ENCODE data around the gene GNL1. TPM values are rescaled to one million over a fixed set of nuclear protein-coding genes. Genes with fewer than 3 reads are reported as not detected.
"Not testable (repeated sequence)": the region's sequence is repeated elsewhere in the genome, so short reads cannot be mapped to it uniquely, and the experiment has no call there.

GNL1 gene
- total and polyA plus RNA-seq, 8 donors = 32.3 to 86.6 (median 42.0) TPM

DNA sequence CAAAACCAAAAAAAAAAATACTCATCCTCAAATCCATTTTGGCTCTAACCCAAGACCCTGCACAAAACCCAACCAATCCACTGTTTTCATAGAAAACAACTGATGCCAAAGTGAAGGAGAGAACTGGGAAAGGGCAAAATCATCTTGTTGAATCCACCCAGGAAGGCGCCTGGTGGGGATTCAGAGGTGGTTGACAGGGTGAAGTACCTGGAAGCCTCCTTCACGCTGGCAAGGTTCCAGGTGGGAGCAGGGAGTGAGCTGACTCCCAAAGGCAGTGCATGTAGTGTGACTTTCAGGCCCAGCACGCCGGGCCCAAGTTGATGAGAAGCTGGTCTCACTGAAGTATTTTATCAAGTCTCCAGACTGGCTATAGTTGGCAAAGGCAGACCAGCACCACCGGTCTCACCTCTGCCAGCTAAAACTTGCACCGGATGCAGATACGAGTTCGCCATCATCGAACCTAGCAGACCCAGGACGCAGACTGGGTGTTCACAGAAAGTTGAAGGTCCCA is 44.2 kb upstream of the GNL1 start:
- TF ChIP-seq, protein P1, sequence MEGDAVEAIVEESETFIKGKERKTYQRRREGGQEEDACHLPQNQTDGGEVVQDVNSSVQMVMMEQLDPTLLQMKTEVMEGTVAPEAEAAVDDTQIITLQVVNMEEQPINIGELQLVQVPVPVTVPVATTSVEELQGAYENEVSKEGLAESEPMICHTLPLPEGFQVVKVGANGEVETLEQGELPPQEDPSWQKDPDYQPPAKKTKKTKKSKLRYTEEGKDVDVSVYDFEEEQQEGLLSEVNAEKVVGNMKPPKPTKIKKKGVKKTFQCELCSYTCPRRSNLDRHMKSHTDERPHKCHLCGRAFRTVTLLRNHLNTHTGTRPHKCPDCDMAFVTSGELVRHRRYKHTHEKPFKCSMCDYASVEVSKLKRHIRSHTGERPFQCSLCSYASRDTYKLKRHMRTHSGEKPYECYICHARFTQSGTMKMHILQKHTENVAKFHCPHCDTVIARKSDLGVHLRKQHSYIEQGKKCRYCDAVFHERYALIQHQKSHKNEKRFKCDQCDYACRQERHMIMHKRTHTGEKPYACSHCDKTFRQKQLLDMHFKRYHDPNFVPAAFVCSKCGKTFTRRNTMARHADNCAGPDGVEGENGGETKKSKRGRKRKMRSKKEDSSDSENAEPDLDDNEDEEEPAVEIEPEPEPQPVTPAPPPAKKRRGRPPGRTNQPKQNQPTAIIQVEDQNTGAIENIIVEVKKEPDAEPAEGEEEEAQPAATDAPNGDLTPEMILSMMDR (IDR thresholded peaks at IDR 0.05) = no peak
- intact Hi-C loops (cut with DNase I) = no loop called here
- no peak for FAIRE-seq
- Histone ChIP-seq H3K4me3 (no peak overlapping the region), H3K36me3 (peaks cover 33 to 51% (median 46%) of the 10 kb centered on the region in 3 donors), H3K27me3 (no peaks in the 10 kb centered on the region), H3K9me3 (no peaks in the 10 kb centered on the region), H3K27ac (no peak overlapping the region), H3K4me1 (no peaks in the 10 kb centered on the region)
- no peak for ATAC-seq
- 77 to 78% methylated on average over 10 of the region's 10 CpGs for WGBS, 2 donors
- DNase-seq = peak in 3 of 6 donors; percentile 69 to 81 (median 69)

DNA sequence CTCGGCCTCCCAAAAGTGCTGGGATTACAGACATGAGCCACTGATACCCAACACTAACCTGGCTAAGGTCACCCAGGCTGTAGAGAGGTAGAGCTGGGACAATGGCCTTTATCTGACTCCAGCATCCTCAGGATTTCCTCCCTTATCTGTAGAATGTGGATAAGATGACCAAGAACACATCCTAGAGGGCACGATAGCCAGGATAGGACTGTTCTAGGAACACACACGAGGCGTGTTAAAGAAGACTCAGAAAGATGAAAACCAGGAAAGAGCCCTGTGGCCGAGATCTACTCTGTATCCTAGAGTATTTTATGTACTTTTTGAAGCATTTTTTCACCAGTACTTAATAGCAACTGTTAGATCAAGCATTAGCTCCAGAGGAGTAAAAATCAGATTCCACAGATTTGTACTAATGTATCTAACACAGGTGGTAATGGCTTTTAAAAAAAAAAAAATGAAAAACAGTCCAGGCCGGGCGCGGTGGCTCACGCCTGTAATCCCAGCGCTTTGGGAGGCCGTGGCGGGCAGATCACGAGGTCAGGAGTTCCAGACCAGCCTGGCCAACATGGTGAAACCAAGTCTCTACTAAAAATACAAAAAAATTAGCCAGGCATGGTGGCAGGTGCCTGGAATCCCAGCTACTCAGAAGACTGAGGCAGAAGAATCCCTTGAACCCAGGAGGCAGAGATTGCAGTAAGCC is 43.5 kb upstream of the GNL1 start:
- TF ChIP-seq, protein P1 (IDR thresholded peaks at IDR 0.05) = no peak
- H3K27ac ChIP-seq = no peak overlapping the region
- no peak overlapping the region for H3K4me3 ChIP-seq
- DNase-seq = no peak
- no peaks in the 10 kb centered on the region for H3K9me3 ChIP-seq
- FAIRE-seq = no peak
- intact Hi-C loops (cut with DNase I) = no loop called here
- H3K27me3 ChIP-seq = no peaks in the 10 kb centered on the region
- H3K36me3 ChIP-seq = peaks cover 26 to 45% (median 39%) of the 10 kb centered on the region in 3 donors
- ATAC-seq = peak in 1 of 4 donors; percentile 4
- 67 to 78% methylated on average over 13 of the region's 13 CpGs for WGBS, 2 donors
- H3K4me1 ChIP-seq = no peaks in the 10 kb centered on the region

DNA sequence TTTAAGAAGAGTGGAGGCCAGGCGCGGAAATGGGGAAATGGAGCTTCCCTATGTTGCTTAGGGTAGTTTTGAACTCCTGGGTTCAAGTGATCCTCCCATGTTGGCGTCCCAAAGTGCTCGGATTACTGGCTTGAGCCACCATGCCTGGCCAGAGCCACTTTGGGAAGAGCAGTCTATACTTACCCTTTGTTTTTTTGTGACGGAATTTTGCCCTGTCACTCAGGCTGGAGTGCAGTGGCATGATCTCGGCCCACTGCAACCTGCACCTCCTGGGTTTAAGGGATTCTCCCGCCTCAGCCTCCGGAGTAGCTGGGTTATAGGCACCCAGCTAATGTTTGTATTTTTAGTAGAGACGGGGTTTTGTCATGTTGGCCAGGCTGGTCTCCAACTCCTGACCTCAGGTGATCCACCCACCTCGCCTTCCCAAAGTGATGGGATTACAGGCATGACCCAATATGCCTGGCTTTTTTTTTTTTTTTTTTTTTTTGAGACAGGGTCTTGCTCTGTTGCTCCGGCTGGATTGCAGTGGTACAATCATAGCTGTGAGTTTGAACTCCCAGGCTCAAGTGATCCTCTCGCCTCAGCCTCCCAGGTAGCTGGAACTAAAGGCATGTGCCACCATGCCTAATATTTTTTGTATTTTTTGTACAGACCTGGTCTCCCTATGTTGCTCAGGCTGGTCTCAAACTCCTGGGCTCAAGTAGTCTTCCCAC is 42.8 kb upstream of the GNL1 start:
- intact Hi-C loops (cut with DNase I) = no loop called here
- peaks cover 19 to 38% (median 32%) of the 10 kb centered on the region in 3 donors for H3K36me3 ChIP-seq
- no peak for FAIRE-seq

DNA sequence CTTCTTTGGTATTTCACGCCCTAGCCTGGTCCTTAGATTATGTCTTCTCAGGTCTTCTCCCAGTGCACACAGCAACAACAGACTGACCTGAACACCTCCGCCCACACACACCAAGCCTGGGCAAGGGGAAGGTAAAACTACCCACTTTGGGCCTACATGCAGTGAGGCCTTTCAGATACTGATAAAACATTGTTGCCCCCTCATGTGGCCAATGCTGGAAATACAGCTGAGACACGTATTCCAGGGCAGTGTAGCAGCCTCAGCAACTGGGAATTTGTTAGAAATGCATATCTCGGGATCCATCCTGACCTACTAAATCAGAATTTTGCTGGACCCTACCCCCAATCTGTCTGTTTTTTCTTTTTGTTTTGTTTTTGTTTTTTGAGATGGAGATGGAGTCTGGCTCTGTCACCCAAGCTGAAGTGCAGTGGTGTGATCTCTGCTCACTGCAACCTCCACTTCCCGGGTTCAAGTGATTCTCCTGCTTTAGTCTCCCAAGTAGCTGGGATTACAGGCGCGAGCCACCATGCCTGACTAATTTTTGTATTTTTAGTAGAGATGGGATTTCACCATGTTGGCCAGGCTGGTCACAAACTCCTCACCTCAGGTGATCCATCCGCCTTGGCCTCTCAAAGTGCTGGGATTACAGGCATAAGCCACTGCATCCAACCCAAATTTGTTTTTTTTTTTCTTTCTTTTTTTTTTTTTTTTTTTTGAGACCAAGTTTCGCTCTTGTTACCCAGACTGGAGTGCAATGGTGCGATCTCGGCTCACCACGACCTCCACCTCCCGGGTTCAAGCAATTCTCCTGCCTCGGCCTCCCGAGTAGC is 41.2 kb upstream of the GNL1 start:
- FAIRE-seq; intact Hi-C loops (cut with DNase I); H3K9me3 ChIP-seq; H3K4me1 ChIP-seq; H3K27ac ChIP-seq; H3K4me3 ChIP-seq; H3K27me3 ChIP-seq: not testable (repeated sequence)
- H3K36me3 ChIP-seq = peaks cover 3 to 23% (median 21%) of the 10 kb centered on the region in 3 donors
- ATAC-seq (peak; percentile 71 to 90 (median 84)), DNase-seq (peak in 5 of 6 donors; percentile 64 to 85 (median 80))
- 67 to 74% methylated on average over 14 to 15 of the region's 15 CpGs for WGBS, 2 donors
- TF ChIP-seq, protein P1 (IDR thresholded peaks at IDR 0.05) = peak; percentile 44 to 82 (median 68)

More for the DNA sequence above, 42.8 kb upstream of the GNL1 start:
- no peaks in the 10 kb centered on the region for H3K27me3 ChIP-seq
- H3K4me3 ChIP-seq = no peak overlapping the region
- H3K9me3 ChIP-seq = no peaks in the 10 kb centered on the region
- H3K27ac ChIP-seq = no peak overlapping the region
- DNase-seq (no peak), ATAC-seq (peak in 2 of 4 donors; percentile 10 to 15)
- WGBS, 2 donors = 65 to 68% methylated on average over 12 of the region's 12 CpGs
- H3K4me1 ChIP-seq = no peaks in the 10 kb centered on the region
- TF ChIP-seq, protein P1 (IDR thresholded peaks at IDR 0.05) = no peak
